K562 (cell line): ENCODE results near the gene GPR37L1. TPM values are rescaled to one million over a fixed set of nuclear protein-coding genes. Genes with fewer than 3 reads are reported as not detected.

ENCODE experiments used
- CTCF ChIP-seq, 3 experiments: IDR thresholded peaks in 2 of 3; conservative IDR thresholded peaks in 1 of 3; 2 replicates each; pipeline ENCODE4 v1.5.1; 2011 to 2012; ENCODE audit warnings: low read length in 3 of 3, mild to moderate bottlenecking in 3 of 3, control low read depth in 2 of 3, improper control_type of control experiment in 1 of 3, inconsistent platforms in 1 of 3, low read depth in 1 of 3, mixed read lengths in 1 of 3, moderate library complexity in 1 of 3; ENCODE audit not compliant: insufficient read depth in 2 of 3
- FOXA3 ChIP-seq, 2 experiments: fragments of 450-650 bp in 1 of 2; sonication (generic) in 1 of 2; formaldehyde crosslinking; IDR thresholded peaks in 1 of 2; conservative IDR thresholded peaks in 1 of 2; 2 replicates each; pipeline versions ENCODE4 v1.4.0 to v1.8.0; 2020 to 2022; ENCODE audit warnings: mild to moderate bottlenecking in 2 of 2, missing genetic modification reagents in 1 of 2
- FOXK2 ChIP-seq, 2 experiments: fragments of 450-650 bp; IDR thresholded peaks in 1 of 2; conservative IDR thresholded peaks in 1 of 2; 2 replicates each; pipeline ENCODE4 v1.6.1; 2016; ENCODE audit warnings: low read depth in 2 of 2, mild to moderate bottlenecking in 1 of 2
- HDAC8 ChIP-seq: fragments of 450-650 bp; IDR thresholded peaks from 2 replicates; pipeline ENCODE4 v1.6.1; 2016; ENCODE audit warnings: mild to moderate bottlenecking, missing genetic modification characterization, moderate library complexity, missing compliant biosample characterization
- PYGO2 ChIP-seq: fragments of 450-650 bp; IDR thresholded peaks from 2 replicates; pipeline ENCODE4 v1.6.1; 2016; ENCODE audit warnings: mild to moderate bottlenecking, missing genetic modification characterization, moderate library complexity, missing compliant biosample characterization
- RBM14 ChIP-seq: fragments of 200-400 bp; formaldehyde crosslinking; IDR thresholded peaks from 2 replicates; pipeline ENCODE4 v1.6.1; 2018; ENCODE audit warnings: low read depth, mild to moderate bottlenecking, low read length, moderate library complexity, borderline replicate concordance; ENCODE audit not compliant: insufficient read depth
- REST ChIP-seq, 2 experiments: fragments of 450-650 bp; formaldehyde crosslinking in 1 of 2; IDR thresholded peaks; 2 replicates each; pipeline versions ENCODE4 v1.4.0 to v1.6.1; 2014 to 2020; ENCODE audit warnings: mild to moderate bottlenecking in 2 of 2, borderline replicate concordance in 1 of 2, low read depth in 1 of 2
- SMC3 ChIP-seq: conservative IDR thresholded peaks from 2 replicates; pipeline ENCODE4 v1.6.1; 2011; ENCODE audit warnings: low read depth, low read length, improper control_type of control experiment; ENCODE audit not compliant: insufficient read depth
- ZBTB11 ChIP-seq, 3 experiments: fragments of 200-800 bp in 1 of 3; fragments of 250-450 bp in 1 of 3; fragments of 450-650 bp in 1 of 3; sonication (Bioruptor Pico) in 1 of 3; sonication (Bioruptor generic) in 1 of 3; formaldehyde crosslinking in 1 of 3; IDR thresholded peaks; 2 replicates each; pipeline versions ENCODE4 v1.6.1 to v1.8.0; 2016 to 2022; ENCODE audit warnings: mild to moderate bottlenecking in 2 of 3, missing genetic modification characterization in 2 of 3, missing compliant biosample characterization in 1 of 3, moderate library complexity in 1 of 3
- ZNF311 ChIP-seq: fragments of 250-450 bp; sonication (Bioruptor Pico); IDR thresholded peaks from 2 replicates; pipeline ENCODE4 v1.4.0; 2020; ENCODE audit warnings: mild to moderate bottlenecking, moderate library complexity
- polyA plus RNA-seq, 8 experiments: library from polyadenylated mRNA; depleted of rRNA in 4 of 8; stranded (reverse) in 5 of 8; unstranded in 3 of 8; fragments of >200 nt; fragmentation: Nextera tagmentation in 2 of 8; fragmentation: Illumina TruSeq in 1 of 8; extraction: Ambion mirVana in 2 of 8; extraction: Trizol in 1 of 8; gene quantifications; 2 replicates each; pipeline versions ENCODE4 v1.2.1 to v1.2.3, GENCODE V29; 2011 to 2014; ENCODE audit warnings: inconsistent platforms in 1 of 8, missing spikeins in 1 of 8
- total RNA-seq, 7 experiments: library from RNA; depleted of rRNA in 6 of 7; stranded (reverse); fragments of >200 nt in 6 of 7; fragmentation: Illumina TruSeq in 2 of 7; extraction: Trizol in 2 of 7; gene quantifications; 2 replicates each; pipeline versions ENCODE4 v1.2.1 to v1.2.3, GENCODE V29; 2011 to 2021; ENCODE audit warnings: low replicate concordance in 1 of 7
- TF ChIP-seq, protein P1 (sequence below): sonication (generic); IDR thresholded peaks from 2 replicates; pipeline ENCODE4 v1.6.1; 2016

Gene GPR37L1
- total and polyA plus RNA-seq, 9 of the 15 experiments (the other 6 are each of a cell fraction or from before 2014, with no cell fraction given) = not detected

DNA sequence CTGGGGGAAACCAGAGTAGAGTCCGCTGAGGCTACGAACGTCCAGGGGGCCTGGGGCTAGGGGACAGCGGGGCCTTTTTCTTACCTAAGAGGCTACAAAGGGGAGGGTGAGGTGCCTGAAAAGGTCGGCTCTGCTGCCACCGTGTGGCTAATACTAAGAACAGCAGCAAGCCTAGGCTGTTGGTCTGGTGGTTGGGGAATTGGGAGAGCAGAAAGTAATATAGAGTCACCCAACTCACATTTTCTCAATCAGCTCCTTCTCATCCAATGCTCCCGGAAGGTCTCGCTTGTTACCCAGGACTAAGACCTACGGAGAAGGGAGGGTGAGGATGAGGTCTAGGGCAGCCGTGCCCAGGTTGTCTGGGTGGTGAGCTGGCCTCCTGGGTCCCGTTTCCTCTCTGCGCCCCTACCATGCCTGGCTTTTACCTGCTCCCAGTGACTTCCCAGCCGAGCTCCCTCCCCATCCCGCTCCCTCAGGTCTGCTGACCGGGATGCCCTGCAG is 12.6 kb downstream of the GPR37L1 start (continued):
- TF ChIP-seq SMC3 = peak; percentile 78
- peak; percentile 45; the same call in 1 of the 2 replicates for TF ChIP-seq REST (IDR thresholded peaks at IDR 0.05; ENCODE audit: borderline replicate concordance)
- TF ChIP-seq REST (CRISPR knock-in tag; IDR thresholded peaks at IDR 0.05; ENCODE audit: low read depth) = no peak
- TF ChIP-seq FOXA3 (CRISPR knock-in tag; conservative IDR thresholded peaks at IDR 0.05 in 1 of 2, IDR thresholded peaks at IDR 0.05 in 1 of 2) = no peak
- TF ChIP-seq HDAC8 (tag) = no peak
- TF ChIP-seq FOXK2 (conservative IDR thresholded peaks at IDR 0.05 in 1 of 2, IDR thresholded peaks at IDR 0.05 in 1 of 2; ENCODE audit: low read depth in 2 of 2) = no peak
- TF ChIP-seq CTCF (IDR thresholded peaks at IDR 0.05 in 2 of 3, conservative IDR thresholded peaks at IDR 0.05 in 1 of 3; ENCODE audit: insufficient read depth in 2 of 3, low read depth in 1 of 3, low read length in 3 of 3) = peak; percentile 83 to 95 (median 86)
- TF ChIP-seq, protein P1, sequence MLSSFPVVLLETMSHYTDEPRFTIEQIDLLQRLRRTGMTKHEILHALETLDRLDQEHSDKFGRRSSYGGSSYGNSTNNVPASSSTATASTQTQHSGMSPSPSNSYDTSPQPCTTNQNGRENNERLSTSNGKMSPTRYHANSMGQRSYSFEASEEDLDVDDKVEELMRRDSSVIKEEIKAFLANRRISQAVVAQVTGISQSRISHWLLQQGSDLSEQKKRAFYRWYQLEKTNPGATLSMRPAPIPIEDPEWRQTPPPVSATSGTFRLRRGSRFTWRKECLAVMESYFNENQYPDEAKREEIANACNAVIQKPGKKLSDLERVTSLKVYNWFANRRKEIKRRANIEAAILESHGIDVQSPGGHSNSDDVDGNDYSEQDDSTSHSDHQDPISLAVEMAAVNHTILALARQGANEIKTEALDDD = no peak
- no peak for TF ChIP-seq ZNF311 (CRISPR knock-in tag)
- no peak for TF ChIP-seq RBM14
- TF ChIP-seq ZBTB11 (CRISPR knock-in tag; IDR thresholded peaks at IDR 0.05) = no peak
- no peak for TF ChIP-seq PYGO2 (tag)
